IPS DF 6.9 (cell line): ENCODE data around the gene SERPINB13.

Source experiments
- DNase-seq: peaks from one replicate; pipeline ENCODE4 v3.0.0-alpha.2; 2013; ENCODE audit warnings: low read depth, low spot score
- H3K27ac ChIP-seq: one replicate; pipeline ENCODE4 v1.5.1; 2013; ENCODE audit warnings: low read length, control low read depth
- H3K27me3 ChIP-seq: 2 replicates; pipeline ENCODE4 v1.6.1; 2013; ENCODE audit warnings: mild to moderate bottlenecking, low read length; ENCODE audit not compliant: control insufficient read depth, insufficient read depth
- H3K36me3 ChIP-seq: 2 replicates; pipeline ENCODE4 v1.6.1; 2013; ENCODE audit warnings: low read length; ENCODE audit not compliant: control insufficient read depth, insufficient read depth
- H3K4me1 ChIP-seq: 2 replicates; pipeline ENCODE4 v1.6.1; 2013; ENCODE audit warnings: low read length; ENCODE audit not compliant: control insufficient read depth, insufficient read depth
- H3K4me3 ChIP-seq: 2 replicates; pipeline ENCODE4 v1.5.1; 2013; ENCODE audit warnings: mild to moderate bottlenecking, low read length
- H3K9me3 ChIP-seq: 2 replicates; pipeline ENCODE4 v1.6.1; 2013; ENCODE audit warnings: low read length, inconsistent platforms; ENCODE audit not compliant: control insufficient read depth, insufficient read depth
- WGBS: extraction: QIAGEN DNeasy Blood & Tissue Kit; methylation state at CpG from one replicate; pipeline ENCODE4 v1.1.7; 2013; ENCODE audit warnings: mixed read lengths, missing lambda C conversion rate; ENCODE audit not compliant: insufficient read length, insufficient coverage; 5-methylcytosine and 5-hydroxymethylcytosine counted together

SERPINB13 gene

DNA sequence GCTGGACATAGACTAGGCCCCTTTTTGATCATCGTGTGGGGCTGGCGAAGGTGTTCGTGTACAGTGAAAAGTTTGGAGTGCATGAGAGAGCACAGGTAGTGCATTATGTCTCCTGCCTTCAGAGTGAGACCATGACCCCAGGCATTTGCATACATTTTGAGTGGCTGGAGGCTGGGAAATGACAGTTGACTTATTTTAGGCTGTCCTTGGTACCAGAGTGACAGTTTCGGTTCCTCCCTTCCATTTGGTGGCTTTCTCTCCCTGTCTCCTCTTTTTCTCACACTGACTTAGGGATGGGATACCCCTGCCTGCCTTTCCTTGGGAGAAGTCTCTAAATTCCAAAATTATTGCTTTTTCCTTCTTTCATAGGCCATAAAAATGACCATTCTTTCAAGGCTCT, 24.9 kb upstream of the SERPINB13 start:
- H3K4me3 ChIP-seq, result no peak overlapping the region
- no peaks in the 10 kb centered on the region for H3K36me3 ChIP-seq
- no peaks in the 10 kb centered on the region for H3K27me3 ChIP-seq
- no peak for DNase-seq
- H3K27ac ChIP-seq, result no peak overlapping the region
- H3K4me1 ChIP-seq, result no peaks in the 10 kb centered on the region
- WGBS, result no CpG with 5 or more reads among the region's 4 CpGs
- H3K9me3 ChIP-seq, result no peaks in the 10 kb centered on the region

- Histone ChIP-seq H3K4me1 (no peaks in the 10 kb centered on the region; the same call in 1 of the 2 replicates), H3K9me3 (no peaks in the 10 kb centered on the region), H3K36me3 (no peaks in the 10 kb centered on the region), H3K4me3 (no peak overlapping the region), H3K27me3 (no peaks in the 10 kb centered on the region), H3K27ac (no peak overlapping the region)
- WGBS, result no CpG with 5 or more reads among the region's 4 CpGs
- DNase-seq, result no peak
Observed at GRCh38 chr18:63564021-63564420, 23.1 kb upstream of the SERPINB13 start.

- Histone ChIP-seq H3K4me3 (no peak overlapping the region), H3K9me3 (no peaks in the 10 kb centered on the region), H3K27ac (no peak overlapping the region), H3K4me1 (no peaks in the 10 kb centered on the region; the same call in 1 of the 2 replicates), H3K36me3 (no peaks in the 10 kb centered on the region), H3K27me3 (no peaks in the 10 kb centered on the region)
- DNase-seq, result no peak
- WGBS, result no CpG with 5 or more reads among the region's 1 CpG
Observed at GRCh38 chr18:63564561-63564960, 22.6 kb upstream of the SERPINB13 start.

GRCh38 chr18:63567276-63567675, 19.9 kb upstream of the SERPINB13 start:
- WGBS, result no CpG with 5 or more reads among the region's 5 CpGs
- Histone ChIP-seq H3K4me1 (no peaks in the 10 kb centered on the region; the same call in 1 of the 2 replicates), H3K4me3 (no peak overlapping the region), H3K9me3 (no peaks in the 10 kb centered on the region), H3K36me3 (no peaks in the 10 kb centered on the region), H3K27me3 (no peaks in the 10 kb centered on the region), H3K27ac (no peak overlapping the region)
- no peak for DNase-seq

DNA sequence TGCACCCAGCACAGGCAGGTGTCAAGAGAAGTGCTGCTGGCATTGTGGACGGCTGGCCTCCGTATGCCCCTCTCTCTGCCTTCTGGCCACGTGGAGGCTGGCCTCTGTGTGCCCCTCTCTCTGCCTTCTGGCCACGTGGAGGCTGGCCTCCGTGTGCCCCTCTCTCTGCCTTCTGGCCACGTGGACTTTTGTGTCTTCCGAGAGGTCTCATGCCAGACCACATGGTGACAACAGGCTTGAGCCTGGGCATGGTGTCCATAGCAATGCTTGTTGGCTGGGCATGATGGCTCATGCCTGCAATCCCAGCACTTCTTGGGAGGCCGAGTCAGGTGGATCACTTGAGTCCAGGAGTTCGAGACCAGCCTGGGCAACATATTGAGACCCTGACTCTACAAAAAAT, 19.3 kb upstream of the SERPINB13 start:
- no peak overlapping the region for H3K4me3 ChIP-seq
- H3K27ac ChIP-seq, result no peak overlapping the region
- H3K36me3 ChIP-seq, result no peaks in the 10 kb centered on the region
- H3K27me3 ChIP-seq, result no peaks in the 10 kb centered on the region
- WGBS, result no CpG with 5 or more reads among the region's 9 CpGs
- H3K9me3 ChIP-seq, result no peaks in the 10 kb centered on the region
- H3K4me1 ChIP-seq, result no peaks in the 10 kb centered on the region; the same call in 1 of the 2 replicates
- DNase-seq, result no peak

- Histone ChIP-seq H3K27ac (no peak overlapping the region), H3K4me3 (no peak overlapping the region), H3K9me3 (no peaks in the 10 kb centered on the region), H3K27me3 (no peaks in the 10 kb centered on the region), H3K36me3 (no peaks in the 10 kb centered on the region), H3K4me1 (no peaks in the 10 kb centered on the region; the same call in 1 of the 2 replicates)
- DNase-seq, result no peak
- 100% methylated on average over 2 of the region's 6 CpGs for WGBS
Observed at GRCh38 chr18:63570721-63571120, 16.4 kb upstream of the SERPINB13 start.

- DNase-seq, result no peak
- H3K27ac ChIP-seq, result no peak overlapping the region
- no peaks in the 10 kb centered on the region for H3K27me3 ChIP-seq
- H3K4me1 ChIP-seq, result no peaks in the 10 kb centered on the region
- no peaks in the 10 kb centered on the region for H3K9me3 ChIP-seq
- no peaks in the 10 kb centered on the region for H3K36me3 ChIP-seq
- H3K4me3 ChIP-seq, result no peak overlapping the region
Observed at GRCh38 chr18:63575681-63576080, 11.5 kb upstream of the SERPINB13 start.

DNA sequence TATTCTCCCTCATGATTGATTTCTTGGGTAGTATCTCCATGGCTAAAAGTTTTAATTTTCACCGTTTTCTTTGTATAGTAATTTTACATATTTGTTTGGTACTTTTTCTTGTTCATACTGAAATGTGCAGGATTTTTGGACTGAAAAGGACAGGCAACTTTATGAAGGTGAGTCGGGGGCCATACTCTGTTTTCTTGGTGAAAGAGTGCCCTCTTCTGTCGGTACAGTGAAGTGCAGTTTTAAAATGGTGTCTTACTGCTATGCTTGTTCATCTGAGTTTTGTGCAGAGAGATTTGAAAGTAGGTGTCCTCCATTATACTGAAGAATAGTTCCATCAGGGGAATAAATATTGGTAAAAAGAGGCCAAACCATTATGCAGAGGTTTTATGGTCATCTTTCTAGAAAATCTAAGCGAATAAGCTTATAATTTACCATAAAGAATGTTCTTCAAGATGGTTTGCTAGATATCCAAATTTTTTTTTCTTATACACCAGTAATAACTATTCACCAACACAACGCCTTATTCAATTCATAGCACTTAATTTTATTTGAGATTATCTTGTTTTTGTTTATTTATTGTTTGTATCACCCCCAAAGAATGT, 8.7 kb upstream of the SERPINB13 start:
- WGBS, result 100% methylated on average over 1 of the region's 5 CpGs
- H3K4me1 ChIP-seq, result no peaks in the 10 kb centered on the region
- H3K4me3 ChIP-seq, result no peak overlapping the region
- DNase-seq, result peak; percentile 43
- H3K36me3 ChIP-seq, result no peaks in the 10 kb centered on the region
- H3K27me3 ChIP-seq, result no peaks in the 10 kb centered on the region
- H3K9me3 ChIP-seq, result no peaks in the 10 kb centered on the region
- H3K27ac ChIP-seq, result no peak overlapping the region

- Histone ChIP-seq H3K9me3 (no peaks in the 10 kb centered on the region), H3K4me3 (no peak overlapping the region), H3K27me3 (no peaks in the 10 kb centered on the region), H3K36me3 (no peaks in the 10 kb centered on the region), H3K27ac (no peak overlapping the region), H3K4me1 (no peaks in the 10 kb centered on the region)
- no CpG with 5 or more reads among the region's 2 CpGs for WGBS
- no peak for DNase-seq
Observed at GRCh38 chr18:63579616-63580015, 7.5 kb upstream of the SERPINB13 start.

GRCh38 chr18:63585988-63586387, 1.2 kb upstream of the SERPINB13 start:
- H3K4me3 ChIP-seq, result no peak overlapping the region
- H3K4me1 ChIP-seq, result no peaks in the 10 kb centered on the region
- H3K36me3 ChIP-seq, result no peaks in the 10 kb centered on the region
- H3K9me3 ChIP-seq, result no peaks in the 10 kb centered on the region
- no peak for DNase-seq
- no peaks in the 10 kb centered on the region for H3K27me3 ChIP-seq
- H3K27ac ChIP-seq, result no peak overlapping the region
- WGBS, result no CpG with 5 or more reads among the region's 4 CpGs

DNA sequence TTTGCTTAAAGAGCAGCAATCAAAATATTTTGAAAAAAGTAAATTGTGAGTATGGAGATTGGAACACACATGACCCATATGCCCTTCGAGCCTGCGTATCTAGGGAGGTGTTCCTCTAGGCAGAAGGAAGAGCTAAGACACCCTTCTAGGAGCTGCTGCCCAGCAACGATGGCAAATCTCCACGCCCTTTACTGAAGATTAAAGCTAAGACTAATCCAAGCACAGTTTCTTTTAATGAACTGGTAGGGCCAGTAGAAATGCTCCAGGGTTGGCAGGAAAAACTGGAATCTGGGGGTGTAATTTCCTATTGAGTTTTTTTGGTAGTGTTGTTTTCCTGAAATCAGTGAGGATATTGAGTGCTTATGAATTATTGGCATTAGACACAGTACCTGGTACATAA, 712 bp upstream of the SERPINB13 start:
- no peaks in the 10 kb centered on the region for H3K9me3 ChIP-seq
- WGBS, result no CpG with 5 or more reads among the region's 4 CpGs
- no peaks in the 10 kb centered on the region for H3K36me3 ChIP-seq
- no peak overlapping the region for H3K4me3 ChIP-seq
- no peak for DNase-seq
- no peaks in the 10 kb centered on the region for H3K4me1 ChIP-seq
- H3K27ac ChIP-seq, result no peak overlapping the region
- H3K27me3 ChIP-seq, result no peaks in the 10 kb centered on the region
